AG10803 (cell line): Measurements from ENCODE around the gene ST13.

Experiments used
- DNase-seq: peaks from one replicate; pipeline ENCODE4 v3.0.0; 2010; ENCODE audit warnings: low read depth
- H3K4me3 ChIP-seq: 2 replicates; pipeline ENCODE4 v1.5.1; 2011; ENCODE audit warnings: mild to moderate bottlenecking, low read length, control low read depth
- TF ChIP-seq, protein P1 (sequence below): conservative IDR thresholded peaks from 2 replicates; pipeline ENCODE4 v1.5.1; 2011; ENCODE audit warnings: mild to moderate bottlenecking, low read length, control low read depth, inconsistent platforms

ST13 gene

DNA sequence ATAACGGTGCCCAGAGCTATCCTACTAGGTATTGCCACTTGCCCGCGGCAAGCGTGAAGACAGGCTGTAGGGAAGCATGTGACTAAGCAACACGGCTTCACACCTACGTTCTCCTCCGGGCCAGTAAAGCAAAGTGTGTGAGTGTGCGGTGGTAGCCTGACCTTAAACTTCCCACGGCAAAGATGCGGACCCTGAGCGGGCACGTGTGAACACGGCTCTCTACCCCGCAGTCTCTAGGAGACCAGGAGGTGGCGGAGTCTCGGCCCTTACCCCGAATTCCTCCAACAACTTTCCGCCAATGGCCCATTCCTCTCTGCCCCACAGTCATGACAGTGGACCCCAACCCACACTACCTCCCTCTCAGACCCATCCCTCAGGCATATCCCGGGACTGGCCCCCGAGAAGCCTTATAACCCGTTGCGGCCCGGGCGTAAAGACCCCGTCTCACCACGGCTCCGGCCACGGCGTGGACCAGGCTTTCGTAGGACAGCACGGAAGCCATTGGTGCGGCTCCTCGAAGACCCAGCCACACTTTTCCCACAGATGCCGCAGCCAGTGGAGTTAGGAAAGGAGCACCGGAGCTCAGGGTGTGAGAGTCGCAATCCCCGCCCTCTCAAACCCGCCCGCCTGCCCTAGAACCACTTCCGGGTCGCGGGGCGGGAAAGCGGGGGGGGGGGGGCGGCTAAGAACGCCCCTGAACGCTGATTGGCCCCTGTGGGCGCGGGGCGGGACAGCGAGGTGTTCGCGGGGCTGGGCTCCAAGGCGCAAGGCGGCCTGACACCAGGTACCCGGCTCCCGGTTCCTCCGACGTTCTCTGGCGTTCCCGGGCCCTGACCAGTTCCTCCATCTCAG, 37.5 kb downstream of the ST13 start, which contains the start of gene SLC25A17:
Gene SLC25A17 (minus strand): TSS at position 600 of the 852 bp plus-strand sequence. CDS start 98 bp downstream, at position 502.
- TF ChIP-seq, protein P1, sequence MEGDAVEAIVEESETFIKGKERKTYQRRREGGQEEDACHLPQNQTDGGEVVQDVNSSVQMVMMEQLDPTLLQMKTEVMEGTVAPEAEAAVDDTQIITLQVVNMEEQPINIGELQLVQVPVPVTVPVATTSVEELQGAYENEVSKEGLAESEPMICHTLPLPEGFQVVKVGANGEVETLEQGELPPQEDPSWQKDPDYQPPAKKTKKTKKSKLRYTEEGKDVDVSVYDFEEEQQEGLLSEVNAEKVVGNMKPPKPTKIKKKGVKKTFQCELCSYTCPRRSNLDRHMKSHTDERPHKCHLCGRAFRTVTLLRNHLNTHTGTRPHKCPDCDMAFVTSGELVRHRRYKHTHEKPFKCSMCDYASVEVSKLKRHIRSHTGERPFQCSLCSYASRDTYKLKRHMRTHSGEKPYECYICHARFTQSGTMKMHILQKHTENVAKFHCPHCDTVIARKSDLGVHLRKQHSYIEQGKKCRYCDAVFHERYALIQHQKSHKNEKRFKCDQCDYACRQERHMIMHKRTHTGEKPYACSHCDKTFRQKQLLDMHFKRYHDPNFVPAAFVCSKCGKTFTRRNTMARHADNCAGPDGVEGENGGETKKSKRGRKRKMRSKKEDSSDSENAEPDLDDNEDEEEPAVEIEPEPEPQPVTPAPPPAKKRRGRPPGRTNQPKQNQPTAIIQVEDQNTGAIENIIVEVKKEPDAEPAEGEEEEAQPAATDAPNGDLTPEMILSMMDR = peak; percentile 56

DNA sequence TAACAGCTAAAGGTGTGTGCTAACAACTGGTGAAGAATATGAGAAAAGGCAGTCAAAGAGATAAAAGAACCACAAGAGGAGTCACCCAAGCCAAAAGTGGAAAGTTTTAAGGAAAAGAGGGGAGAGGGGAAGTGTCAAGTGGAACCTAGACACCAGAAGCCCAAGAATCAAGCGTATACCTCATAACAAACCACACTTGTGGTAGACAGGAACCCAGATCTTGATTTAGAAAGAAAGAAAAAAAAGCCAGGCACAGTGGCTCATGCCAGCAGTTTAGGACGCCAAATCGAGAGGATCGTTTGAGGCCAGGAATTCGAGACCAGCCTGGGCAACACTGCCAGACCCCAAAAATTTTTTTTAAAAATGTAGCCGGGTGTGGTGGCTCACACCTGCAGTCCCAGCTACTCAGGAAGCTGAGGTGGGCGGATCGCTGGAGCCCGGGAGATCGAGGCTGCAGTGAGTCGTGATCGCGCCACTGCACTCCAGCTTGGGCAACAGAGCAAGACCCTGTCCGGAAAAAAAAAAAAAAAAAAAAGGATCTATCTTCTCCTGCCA, 38.2 kb downstream of the ST13 start:
- TF ChIP-seq, protein P1 = no peak
- peak overlapping the region; percentile 99 for H3K4me3 ChIP-seq
- no peak for DNase-seq

More for the DNA sequence above, 37.5 kb downstream of the ST13 start, which contains the start of gene SLC25A17:
- H3K4me3 ChIP-seq = peak within 1 kb of the TSS; percentile 99
- peak; percentile 70 for DNase-seq

DNA sequence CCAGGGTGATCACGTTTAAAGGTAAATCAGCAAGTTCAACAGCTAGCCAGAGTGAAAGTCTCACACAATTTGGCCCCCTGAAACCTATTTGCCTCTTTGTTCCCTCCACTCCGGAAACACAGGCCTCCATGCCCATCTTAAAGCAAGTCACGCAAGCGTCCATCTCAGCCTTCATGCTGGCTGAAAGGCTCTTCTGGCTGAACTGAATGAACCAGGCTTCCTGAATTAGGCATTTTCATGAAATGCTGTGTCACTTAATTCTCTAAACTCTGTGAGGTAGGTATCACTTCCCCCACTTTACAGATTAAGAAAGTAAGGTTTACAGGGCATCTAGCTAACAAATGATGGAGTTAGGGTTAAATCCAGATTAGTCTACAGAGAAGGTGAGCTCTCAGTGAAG, 38.7 kb downstream of the ST13 start:
- TF ChIP-seq, protein P1 = no peak
- H3K4me3 ChIP-seq = peak overlapping the region; percentile 17
- no peak for DNase-seq

DNA sequence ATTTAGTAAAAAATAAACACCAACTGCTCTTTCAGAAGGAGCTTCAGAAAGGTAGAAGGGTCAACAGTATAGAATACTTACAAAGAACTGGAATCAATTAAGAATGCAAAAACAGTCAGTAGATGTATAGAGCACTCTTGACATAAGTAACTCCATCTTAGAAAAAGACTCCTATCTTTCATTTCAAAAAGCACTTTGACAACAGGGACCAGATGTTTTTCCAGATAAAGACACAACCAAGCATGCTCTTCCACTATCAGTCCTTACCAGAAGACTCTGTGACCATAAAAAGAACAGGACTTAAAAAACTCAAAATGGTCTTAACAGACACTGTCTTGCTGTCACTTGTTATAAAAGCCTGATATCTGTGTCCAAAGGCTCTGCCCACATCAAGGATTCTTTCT, 42.5 kb downstream of the ST13 start:
- no peak for DNase-seq

DNA sequence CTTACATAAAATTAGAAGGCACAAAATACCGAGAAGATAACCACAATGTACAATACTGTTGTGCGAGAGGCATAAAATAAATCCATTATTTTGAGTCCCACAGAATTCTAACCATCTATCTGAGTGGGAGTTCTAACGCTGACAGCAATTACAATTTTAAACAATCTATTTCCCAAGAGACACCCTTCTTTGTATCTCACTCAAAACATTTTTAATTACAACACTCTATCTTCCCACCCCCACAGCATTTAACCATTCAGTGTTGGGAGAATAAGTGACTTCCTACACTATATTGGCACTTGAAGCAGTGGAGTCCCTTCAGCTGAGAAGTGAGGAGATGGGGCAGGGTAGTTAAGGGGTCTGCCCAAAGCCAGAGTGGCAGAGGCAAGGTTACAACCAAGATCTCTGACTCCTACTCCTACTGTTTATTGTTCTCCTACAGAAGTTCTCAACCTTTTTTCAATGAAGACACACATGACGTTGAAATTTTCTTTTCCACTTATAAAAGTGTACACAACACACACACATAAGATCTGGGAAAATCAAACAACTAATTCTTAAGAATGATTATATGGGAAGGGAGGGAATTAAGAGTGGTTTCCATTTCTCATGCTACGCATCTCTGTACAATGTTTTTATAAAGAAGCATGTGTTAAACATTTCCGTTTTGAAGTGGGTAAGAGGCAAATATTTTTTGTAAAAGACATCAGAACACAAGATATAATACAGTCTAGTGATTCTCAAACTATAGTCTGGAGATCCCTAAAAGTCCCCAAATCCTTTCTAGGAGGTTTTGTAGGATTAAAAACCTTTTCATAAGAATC, 48.2 kb downstream of the ST13 start:
- DNase-seq = no peak
- TF ChIP-seq, protein P1 = no peak
- H3K4me3 ChIP-seq = no peak overlapping the region

More for the DNA sequence above, 42.5 kb downstream of the ST13 start:
- no peak overlapping the region for H3K4me3 ChIP-seq
- TF ChIP-seq, protein P1 = no peak

DNA sequence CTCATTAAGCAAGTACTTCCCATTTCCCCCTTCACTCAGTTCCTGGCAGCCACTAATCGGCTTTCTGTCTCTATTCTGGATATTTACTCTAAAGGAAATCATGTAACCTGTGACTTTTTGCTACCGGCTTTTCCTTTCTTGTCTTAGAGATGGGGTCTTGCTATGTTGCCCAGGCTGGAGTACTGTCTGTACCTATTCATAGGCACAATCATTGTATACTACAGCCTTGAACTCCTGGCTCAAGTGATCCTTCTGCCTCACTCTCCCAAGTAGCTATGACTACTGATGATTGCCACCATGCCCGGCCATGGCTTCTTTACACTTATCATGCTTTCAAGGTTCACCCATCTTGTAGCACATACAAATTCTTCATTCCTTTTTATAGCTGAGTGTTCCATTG, 49.7 kb downstream of the ST13 start:
- no peak for DNase-seq
- no peak overlapping the region for H3K4me3 ChIP-seq
- TF ChIP-seq, protein P1 = no peak
